Left renal cortex interstitium (tissue), 4 donors: ENCODE data around the gene GSN. TPM values are rescaled to one million over a fixed set of nuclear protein-coding genes. Genes with fewer than 3 reads are reported as not detected.

Experiments
- DNase-seq, 4 donors: peaks; one replicate each; pipeline ENCODE4 v3.0.0-alpha.2; 2013; ENCODE audit warnings: low read depth in 4 of 4, low spot score in 2 of 4, missing footprints in 1 of 4
- polyA plus RNA-seq, 4 donors: library from polyadenylated mRNA; unstranded; fragments of 120-200 nt; gene quantifications; one replicate each; pipeline ENCODE4 v1.2.1, GENCODE V29; 2013; ENCODE audit not compliant: insufficient read length in 4 of 4

Gene GSN
- polyA plus RNA-seq, 4 donors: 169 to 193 (median 177) TPM

DNA sequence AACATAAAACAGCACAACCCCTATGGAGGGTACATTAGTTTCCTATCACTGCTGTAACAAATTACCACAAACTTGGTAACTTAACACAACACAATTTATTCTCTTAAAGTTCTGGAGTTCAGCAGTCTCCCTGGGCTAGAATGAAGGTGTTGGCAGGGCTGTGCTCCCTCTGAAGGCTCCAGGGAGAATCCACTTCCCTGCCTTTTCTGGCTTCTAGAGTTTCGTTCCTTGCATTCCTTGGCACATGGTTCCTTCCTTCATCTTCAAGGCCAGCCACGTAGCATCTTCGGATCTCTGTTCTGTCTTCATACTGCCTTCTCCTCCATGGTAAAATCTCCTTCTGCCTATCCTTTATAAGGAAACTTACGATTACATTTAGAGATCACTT lies 25.0 kb upstream of the GSN start:
- no peak for DNase-seq

DNA sequence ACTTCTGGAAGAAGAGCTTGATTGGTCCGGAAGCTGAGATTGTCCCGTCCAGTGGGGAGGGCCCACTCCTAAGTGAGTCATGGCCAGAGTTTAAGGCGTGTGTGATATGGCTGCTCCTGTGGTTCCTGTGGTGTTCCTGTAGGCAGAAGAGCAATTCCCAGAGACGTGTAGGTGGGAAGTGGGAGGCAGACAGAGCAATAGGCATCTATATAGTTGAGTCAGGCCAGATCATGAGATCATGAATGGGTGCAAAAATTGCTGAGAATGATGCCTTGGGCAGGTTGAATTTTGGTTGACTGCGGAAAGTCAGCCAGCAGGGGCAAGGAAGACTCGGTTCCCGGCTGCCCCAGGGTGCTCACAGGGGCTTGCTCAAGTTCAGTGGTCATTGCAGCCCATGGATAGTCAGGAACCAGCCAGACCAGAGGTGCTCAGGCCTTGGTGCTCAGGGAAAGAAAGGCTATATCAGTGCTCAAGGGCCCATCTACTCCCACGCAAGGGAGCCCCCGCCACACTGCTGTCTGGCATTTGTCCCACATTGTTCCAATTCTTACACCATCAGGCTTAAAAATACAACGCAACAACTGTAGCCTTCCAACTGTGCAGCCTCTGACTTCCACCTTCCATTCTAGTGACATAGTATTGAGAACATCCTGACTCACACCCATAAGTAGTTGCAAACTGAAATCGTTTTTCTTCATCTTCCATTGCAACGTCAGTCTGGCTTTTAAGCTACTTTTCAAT lies 21.0 kb upstream of the GSN start:
- DNase-seq: no peak

DNA sequence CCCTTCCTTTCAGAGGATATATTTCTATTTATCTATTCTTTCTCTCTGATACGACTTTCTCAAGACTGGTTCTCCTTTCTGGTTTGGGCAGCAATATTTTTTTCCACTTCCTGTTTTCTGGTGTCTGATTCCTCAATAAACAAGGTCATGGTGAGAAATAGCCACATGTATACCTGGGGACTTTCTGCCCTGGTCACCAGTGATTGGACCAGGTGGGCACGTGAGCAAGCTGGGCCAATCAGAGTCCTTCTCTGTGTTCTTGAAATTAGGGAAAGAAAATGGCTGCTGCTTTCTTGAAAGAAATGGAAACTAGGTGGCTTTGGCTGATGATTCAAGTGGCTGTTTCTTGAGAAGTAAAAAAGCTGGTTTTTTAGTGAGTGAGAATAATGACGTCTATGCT lies 18.4 kb upstream of the GSN start:
- no peak for DNase-seq

DNA sequence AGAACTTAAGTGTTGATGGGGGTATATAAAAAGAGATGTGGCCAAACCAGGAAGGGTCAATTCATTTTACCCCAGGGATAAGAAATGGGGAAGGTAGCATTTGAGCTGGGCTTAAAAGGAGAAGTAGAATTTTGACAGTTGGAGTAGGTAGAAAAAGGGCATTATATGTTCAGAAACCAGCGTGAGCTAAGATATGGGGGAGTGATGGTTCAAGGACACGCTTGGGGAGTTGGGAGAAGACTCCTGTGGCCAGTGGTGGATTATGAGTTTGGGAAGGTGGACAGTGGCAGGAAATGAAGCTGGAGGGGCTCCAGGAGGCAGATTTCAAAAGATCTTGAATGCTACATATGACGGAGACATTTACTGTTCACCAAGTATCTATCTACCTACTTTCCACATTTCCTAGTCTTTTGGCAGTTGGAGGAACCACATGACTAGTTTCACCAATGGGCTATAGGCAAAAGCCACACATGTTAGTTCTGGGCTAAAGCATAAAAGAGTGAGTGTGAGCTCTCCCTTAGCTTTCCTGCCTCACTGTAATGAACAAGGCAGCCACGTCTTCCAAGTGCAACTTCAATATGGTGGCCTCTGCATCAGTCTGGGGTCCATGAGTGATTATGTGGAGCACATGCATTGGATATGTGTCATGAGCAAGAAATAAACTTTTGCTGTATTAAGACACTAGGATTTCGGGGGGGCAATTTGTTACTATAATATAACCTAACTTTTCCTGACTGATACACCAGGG lies 15.7 kb upstream of the GSN start:
- DNase-seq: no peak

DNA sequence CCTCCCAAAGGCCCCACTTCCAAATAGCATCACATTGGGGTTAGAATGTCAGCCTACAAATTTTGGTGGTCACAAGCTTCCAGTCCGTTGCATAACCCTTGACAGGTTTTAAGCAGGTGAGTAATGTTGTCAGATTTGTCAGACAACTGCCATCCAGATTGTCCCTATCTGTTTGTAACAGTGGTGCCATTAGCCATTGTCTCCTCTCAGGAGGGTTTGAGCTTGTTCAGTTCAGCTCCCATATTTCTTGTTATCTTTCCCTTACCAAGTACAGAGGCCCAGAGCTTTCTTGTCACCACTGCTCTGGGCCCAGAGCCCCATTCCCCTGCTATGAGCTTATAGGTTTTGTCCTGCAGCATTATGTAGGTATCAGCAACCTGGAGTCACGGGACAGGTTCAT lies 14.8 kb upstream of the GSN start:
- no peak for DNase-seq

DNA sequence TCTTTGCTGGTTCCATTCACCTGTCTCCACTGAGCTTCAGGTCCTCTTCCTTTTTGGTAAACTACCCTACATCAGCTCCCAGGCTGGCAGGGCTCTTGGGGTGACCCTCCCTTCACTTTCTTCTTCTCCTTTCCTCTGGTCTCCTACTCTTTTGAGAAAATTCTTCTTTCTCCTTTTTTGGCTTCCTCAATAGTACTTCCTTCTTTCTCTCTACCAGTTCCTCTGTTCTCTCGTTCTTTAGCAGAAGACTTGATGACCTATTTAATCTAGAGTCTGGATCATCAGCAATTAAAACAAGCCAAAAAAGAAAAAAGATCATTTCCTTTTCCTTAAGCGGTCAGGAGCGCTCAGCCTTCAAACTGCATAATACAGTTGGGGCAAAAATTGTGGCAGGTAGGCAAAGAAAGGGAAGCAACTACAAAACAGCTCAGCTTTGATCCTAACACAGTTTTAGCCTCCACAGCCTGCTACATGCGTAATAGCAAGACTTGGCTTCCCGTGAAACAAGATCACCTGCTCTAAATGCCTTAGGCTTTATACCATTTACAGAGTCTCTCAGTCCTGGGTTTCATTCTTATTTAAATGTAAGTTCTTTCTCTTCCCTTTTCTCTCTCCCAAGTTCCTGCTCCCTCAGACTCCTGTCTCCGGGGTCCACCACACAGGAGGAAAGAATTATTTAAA lies 14.0 kb upstream of the GSN start:
- DNase-seq: no peak

DNA sequence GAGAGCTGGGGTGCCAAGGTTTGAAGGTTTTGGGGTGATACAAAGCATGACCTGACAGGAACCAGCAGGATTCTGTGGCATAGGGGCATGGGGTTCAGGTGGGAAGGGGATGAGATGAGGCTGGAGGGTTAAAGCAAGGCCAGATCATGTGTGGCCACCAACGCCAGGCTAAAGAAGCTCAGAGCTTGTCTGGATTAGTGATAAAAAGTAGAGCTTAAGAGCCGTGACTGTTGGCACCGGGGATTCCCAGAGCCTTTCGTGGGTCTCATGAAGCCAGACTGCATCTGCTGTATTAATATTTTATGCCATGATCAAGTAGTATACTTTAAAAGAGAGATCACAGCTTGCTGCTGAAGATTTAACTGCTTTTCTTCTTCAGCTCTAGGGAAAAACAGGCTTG lies 8.5 kb upstream of the GSN start:
- no peak for DNase-seq

DNA sequence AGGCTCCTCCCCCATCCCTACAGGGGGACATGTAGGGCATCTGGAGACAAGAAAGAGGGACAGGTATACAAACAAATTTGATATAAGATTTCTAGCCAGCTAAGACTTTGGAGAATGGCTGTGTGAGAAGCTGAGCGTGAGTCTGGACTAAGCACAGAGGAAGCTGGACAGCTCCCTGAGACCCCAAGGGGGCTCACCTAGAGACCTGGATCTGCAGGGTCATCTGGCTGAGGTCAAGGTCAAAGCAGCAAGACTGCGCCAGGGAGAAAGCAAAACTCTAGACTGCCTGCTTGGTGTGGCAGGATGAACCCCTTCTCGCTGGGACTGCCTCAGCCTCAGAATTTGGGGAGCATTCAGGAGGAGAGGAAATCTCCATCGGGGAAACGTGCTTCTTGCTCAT lies 8.0 kb upstream of the GSN start:
- no peak for DNase-seq

DNA sequence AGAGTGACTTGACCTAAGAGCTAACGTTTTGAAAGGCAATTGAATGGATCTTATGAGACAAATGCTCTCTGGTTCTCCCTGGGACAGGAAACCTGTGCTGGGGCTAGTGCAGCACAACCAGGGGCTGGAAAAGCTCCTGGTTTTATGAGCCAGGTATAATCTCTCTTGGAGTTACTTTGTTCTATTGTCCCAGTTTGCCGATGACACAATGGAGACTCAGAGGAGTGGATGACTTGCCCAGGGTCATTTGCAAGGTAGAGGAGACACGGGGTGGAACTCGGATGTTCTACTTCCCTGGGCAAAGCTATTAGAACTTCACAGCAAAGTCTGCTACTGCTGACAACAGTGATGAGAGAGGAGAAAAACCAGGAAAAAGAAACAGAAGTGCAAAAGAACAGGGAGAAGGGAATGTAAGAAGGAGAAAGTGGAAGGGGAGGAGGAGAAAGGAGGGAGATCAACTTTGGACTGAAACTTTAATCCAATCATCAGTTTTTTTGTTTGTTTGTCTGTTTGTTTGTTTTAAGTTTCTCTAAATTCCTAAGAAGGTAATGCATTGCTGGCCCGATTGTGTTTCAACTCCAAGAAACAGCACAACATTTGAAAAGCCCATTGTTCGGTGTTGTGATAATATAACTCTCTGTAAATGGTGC lies 7.4 kb upstream of the GSN start:
- no peak for DNase-seq

DNA sequence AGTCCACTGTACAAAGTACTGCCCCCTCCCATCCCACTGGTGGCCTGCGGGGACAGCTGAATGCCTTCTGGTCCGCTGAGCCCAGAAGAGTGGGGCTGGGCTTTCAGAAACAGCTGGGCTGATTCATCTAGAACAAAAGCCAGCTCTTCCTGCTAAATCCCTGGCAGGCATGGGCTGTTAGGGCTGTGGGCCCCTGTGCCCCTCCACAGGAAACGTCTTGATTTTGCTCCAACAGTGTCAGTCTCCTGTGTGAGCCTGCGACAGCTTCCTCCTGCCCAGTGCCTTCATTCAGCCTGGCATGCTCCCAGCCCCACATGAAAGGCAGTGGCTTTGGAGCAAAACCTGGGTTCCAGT lies 6.9 kb upstream of the GSN start:
- peak in 1 of 4 donors; percentile 43 for DNase-seq

DNA sequence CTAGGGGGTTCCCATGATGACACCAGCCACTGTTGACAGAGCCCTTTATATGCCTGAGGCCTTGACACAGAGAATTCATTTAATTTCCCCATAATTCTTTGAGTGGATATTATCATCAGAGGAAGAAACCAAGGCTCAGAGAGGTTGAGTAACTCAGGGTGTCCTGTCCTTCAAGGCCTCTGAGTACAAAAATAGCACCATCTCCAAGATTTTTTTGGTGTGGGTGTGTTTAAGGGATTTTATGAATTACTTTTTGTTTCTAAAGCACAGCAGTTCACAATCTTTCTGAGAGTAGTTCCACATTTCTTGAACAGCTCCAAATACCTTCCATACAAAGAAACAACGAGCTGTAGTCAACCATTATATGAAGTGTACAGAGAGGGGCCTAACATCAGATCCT lies 6.2 kb upstream of the GSN start:
- DNase-seq: no peak

DNA sequence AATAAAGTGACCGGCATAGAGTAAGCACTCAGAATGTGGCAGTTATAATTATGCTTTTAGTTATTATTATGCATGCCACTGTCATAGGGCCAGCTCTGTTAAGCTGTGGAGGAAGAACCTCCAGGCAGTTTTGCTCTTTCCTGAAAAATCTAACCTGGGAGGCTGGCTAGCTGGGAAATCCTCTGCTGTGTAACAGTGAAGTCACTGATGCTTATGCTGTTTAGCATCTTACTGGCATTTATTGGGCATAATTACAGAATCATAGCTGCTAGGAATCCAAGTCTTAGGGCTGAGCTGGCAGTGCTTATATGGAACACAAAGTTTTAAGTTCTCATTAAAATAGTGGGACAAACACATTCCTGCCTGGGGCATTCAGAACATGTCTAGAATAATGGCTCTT lies 5.5 kb upstream of the GSN start:
- no peak for DNase-seq

DNA sequence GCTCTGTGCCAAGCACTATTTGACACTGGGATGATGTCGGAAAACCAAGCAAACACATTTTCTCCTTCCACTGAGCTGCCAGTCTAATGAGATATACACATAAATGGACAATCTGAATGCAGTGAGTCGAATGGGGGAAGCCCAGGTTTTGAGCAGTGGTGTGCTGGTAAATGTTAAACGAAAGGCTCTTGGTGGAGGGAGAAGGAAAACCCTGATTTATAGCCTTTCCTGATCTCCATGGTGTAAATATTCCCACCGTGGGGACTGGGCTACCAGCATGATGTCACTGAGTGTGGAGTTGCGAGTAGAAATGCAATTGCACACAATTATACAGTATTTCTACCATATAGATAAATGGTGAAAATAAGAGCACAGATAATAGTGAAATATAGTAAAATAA lies 5.0 kb upstream of the GSN start:
- no peak for DNase-seq

DNA sequence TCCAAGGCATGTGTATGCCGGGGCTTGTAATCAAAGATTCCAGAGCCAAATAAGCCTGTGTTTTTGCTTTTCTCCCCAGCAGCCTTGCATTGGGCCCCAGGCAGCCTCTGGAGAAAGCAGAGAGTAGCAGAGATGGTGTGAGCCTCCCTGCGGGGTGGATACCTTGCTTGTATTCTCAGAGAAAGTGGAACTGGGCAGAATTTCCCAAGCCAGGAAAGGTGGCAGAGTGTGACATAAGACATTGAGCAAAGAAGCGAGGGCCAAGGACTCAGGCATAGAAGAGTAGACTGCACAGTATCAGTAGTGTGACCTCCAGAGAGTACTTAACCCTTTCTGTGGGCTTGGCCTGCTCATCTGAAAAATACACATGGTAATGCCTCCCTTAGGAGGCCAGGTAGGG lies 1.6 kb upstream of the GSN start:
- DNase-seq: no peak

DNA sequence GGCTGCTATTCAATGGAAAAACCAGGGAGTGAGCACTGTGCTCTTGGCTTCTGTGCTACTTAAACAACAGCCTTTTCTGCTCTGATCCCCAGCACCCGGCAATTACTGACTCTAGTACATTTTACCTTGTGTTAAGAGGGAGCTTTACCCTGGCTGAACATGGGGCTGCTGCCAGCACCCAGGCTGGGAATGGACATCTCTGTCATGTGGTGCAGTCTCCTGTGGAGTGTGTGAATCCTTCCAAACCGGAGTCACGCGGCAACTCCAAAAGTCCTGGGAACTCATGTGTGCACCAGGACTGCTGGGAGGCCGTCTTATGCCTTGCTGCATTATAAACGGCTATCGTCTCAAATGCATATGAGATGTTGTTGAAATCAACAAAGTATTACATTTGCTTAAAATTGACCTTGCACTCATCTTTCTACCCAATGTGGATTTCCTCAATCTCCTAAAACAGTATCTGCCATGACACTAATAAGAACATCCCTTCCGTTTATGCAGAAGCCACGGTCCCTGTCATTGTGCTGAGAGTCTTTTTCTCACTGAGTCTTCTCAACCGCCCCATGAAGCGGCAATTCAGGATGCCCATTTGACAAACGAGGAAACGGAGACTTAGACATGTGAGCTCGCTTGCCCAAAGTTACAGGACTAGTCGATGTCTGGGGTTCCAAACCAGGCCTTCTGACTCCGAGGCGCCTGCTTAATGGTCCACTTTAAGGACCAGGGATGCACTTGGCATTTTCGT lies 884 bp upstream of the GSN start:
- no peak for DNase-seq

DNA sequence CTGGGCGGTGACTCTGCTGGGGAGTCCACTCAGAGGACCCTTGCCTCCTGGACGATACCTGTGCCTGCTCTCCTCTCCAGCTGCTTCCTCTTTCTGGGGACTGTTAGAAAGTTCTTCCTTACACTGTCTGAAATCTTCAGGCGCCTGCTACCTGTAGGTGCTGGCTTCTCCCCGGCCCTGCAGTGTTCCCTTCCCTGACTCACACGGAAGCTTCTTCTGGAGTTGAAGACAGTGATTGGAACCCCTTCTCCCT lies 562 bp downstream of the GSN start:
- DNase-seq: no peak

DNA sequence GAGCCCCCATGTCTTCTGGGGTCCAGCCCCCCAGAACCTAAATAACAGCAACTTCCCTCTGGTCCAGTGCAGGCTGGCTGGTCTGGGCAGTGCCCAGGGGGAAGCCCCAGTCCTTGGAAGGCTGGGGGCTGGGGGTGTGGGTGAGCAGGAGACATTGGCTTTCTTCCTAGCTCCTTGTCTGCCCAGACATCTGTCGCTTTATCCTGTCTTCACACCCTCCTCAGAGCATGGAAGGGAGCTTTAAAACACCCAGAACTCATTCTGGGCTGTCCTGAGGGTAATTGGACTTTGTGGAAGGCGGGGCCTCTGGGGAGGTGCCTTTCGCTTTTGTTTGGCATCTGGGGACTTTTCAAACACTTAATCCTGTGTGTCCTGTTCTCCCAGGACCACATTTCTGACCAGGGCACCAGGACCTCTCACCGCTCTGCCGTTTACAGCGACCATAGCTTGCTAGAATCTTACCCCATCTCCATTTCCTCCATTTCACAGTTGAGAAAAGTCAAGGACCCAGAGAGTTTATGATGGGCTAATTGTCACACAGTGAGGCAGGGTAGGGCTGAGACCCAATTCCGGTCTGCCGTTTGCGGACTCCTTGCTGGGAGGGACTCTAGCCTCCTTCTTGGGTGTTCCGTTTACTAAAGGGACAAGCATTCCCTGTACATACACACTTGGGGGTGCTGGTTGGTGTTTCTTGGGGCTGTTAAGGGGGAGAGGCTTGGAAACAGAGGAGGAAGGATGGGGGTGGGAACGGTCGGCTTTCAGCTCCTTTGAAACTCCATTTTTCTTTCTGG lies 1.1 kb downstream of the GSN start:
- no peak for DNase-seq

DNA sequence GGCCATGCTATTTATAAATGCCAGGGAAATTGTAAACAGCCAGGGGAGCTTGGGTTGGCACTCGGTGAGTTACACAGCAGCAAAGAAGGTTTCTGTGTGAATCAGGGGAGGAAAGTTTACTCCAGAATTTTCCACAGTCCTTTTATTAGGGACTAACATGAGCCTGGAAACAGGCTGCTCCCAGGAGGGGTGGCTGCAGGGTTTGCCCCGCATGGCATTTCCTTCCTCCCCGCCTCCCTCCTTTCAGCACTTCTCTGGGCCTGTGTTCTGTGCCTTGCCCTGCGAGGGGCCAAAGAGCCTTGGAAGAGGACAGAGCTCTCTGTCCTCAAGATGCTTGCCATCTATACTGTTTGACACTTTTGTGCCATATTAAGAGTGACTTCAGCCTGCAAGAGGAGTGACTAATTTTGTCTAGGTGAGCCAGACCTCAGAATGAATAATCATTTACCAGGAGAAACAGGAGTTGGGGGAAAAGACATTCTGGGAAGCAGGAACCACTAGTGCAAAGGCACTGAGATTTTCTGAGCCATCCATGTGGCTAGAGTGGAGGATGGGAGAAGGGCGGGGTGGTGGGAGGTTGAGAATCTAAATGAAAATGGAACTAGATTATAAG lies 1.8 kb downstream of the GSN start:
- no peak for DNase-seq

DNA sequence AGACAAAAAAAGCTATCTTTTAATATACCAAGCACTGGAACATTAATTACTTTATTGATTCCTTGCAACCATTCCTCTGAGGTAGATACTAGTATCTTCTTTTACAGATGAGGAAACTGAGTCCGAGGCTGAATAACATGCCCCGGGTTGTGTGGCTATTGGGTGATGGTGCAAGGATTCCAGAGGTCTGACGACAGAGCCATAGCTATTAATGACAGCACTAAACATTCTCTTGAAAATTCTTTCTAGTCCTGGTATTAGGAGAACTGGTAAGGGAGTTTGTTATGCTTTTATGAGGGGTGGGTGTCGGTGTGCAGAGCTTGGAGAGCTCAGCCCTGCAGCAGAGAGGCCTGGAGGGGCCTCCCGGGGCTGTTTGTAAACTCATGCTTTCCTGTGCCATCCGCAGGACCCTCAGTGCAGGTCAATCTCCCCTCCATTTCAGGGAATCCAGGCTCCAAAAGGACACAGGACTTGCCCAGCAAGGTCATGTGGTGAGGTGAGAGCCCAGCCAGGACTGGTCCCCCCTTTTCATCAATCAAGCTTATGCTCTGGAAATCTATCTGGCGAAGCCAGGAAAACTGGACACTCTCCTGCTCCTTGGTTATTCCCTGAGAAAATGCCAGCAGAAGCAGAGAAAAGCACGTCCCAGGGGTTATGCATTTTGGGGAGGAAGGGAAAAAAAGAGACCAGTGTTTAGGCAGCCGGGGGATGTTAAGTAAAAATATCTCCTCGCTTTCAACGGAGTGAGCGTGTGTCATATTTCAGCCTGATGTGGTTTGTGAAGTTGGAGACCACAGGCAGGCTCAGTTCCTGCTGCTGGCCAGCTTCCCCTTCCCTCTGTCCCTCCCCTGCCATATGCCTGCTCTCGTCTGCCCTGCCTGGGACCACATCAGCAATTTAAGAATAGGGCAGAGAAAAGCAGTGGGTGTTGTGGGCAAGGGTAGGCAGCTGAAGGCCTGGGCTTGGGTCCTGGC lies 3.7 kb downstream of the GSN start:
- no peak for DNase-seq
